Heart left ventricle (tissue), 16 donors: ENCODE measurements around the gene SERPINC1. TPM values are rescaled to one million over a fixed set of nuclear protein-coding genes. Genes with fewer than 3 reads are reported as not detected.
A peak's percentile ranks its signal among the peaks of the same experiment; 100 is the strongest.

Source experiments
- ATAC-seq, 4 donors: fragments of 200-7000 bp; cut with Tn5 transposase; one replicate each; pipeline ENCODE4 v1.9.1; 2020 to 2022; ENCODE audit warnings: moderate library complexity in 4 of 4, mild to moderate bottlenecking in 3 of 4, moderate number of reproducible peaks in 1 of 4
- DNase-seq, 5 donors: peaks; one replicate each; pipeline ENCODE4 v3.0.0-alpha.2; 2020
- H3K27ac ChIP-seq, 12 donors: fragments of 200-600 bp; sonication (generic) in 4 of 12; one replicate each; pipeline versions ENCODE4 v1.5.0 to v1.8.0; 2016 to 2022; ENCODE audit warnings: mild to moderate bottlenecking in 2 of 12
- H3K27me3 ChIP-seq, 9 donors: fragments of 200-600 bp; sonication (generic) in 2 of 9; one replicate each; pipeline versions ENCODE4 v1.5.1 to v1.8.0; 2016 to 2022; ENCODE audit warnings: mild to moderate bottlenecking in 3 of 9
- H3K36me3 ChIP-seq, 9 donors: fragments of 200-600 bp; sonication (generic) in 2 of 9; one replicate each; pipeline versions ENCODE4 v1.5.0 to v1.8.0; 2018 to 2022; ENCODE audit warnings: mild to moderate bottlenecking in 2 of 9
- H3K4me1 ChIP-seq, 12 donors: fragments of 200-600 bp; sonication (generic) in 4 of 12; one replicate each; pipeline versions ENCODE4 v1.5.0 to v1.8.0; 2016 to 2022; ENCODE audit warnings: mild to moderate bottlenecking in 3 of 12
- H3K4me3 ChIP-seq, 12 donors: fragments of 200-600 bp; sonication (generic) in 4 of 12; one replicate each; pipeline versions ENCODE4 v1.5.0 to v1.8.0; 2017 to 2022; ENCODE audit warnings: mild to moderate bottlenecking in 9 of 12, moderate library complexity in 4 of 12
- H3K9me3 ChIP-seq, 12 donors: fragments of 200-600 bp; sonication (generic) in 4 of 12; one replicate each; pipeline versions ENCODE4 v1.5.0 to v1.8.0; 2016 to 2022; ENCODE audit warnings: mild to moderate bottlenecking in 1 of 12
- CTCF ChIP-seq, 12 donors: fragments of 200-600 bp; sonication (generic) in 4 of 12; IDR thresholded peaks; one replicate each; pipeline versions ENCODE4 v1.5.0 to v1.8.0; 2018 to 2022; ENCODE audit warnings: antibody characterized with exemption in 12 of 12, mild to moderate bottlenecking in 5 of 12
- POLR2A ChIP-seq, 2 donors: fragments of 450-650 bp; IDR thresholded peaks; one replicate each; pipeline ENCODE4 v1.6.1; 2017; ENCODE audit warnings: antibody characterized with exemption in 2 of 2, mild to moderate bottlenecking in 2 of 2, moderate library complexity in 2 of 2
- WGBS, 4 donors: extraction: QIAGEN DNeasy Blood & Tissue Kit in 2 of 4; methylation state at CpG; one replicate each; pipeline versions ENCODE4 v1.1.5 to v1.1.7; 2013 to 2018; 5-methylcytosine and 5-hydroxymethylcytosine counted together
- intact Hi-C, 10 donors: fragments of 100-400 bp; cut with DNase I; formaldehyde crosslinking; loops; one replicate each; pipeline versions ENCODE4 v1.11.1 to v1.14.2; 2022
- polyA plus RNA-seq, 2 donors: library from polyadenylated mRNA; stranded (reverse); fragments of 200-250 nt; gene quantifications; one replicate each; pipeline ENCODE4 v1.2.3, GENCODE V29; 2013
- total RNA-seq, 9 donors: library from RNA; depleted of rRNA in 2 of 9; stranded (reverse); fragments of >200 nt in 2 of 9; fragmentation: NEBNext Ultra II Directional in 3 of 9; extraction: Animal tissue kit (Norgen Biotek cat#: 25700) in 3 of 9; gene quantifications; one replicate each; pipeline versions ENCODE4 v1.1.0 to v1.2.4, GENCODE V29; 2016 to 2023
- donor health status: ischemic (EF 13 %, LVEDD 7.1; RV severe dilation, severe dysfunction).
- donor health status: healthy with polysubstance abuse.
- donor health status: DM: no; HTN: yes; CAD: no.
- donor health status: DM: no; HTN: no; CAD: no.
- donor health status: ischemic (EF 25% LVEDD 6.9; RV normal size, moderate dysfunction).
- donor health status: ischemic (EF 25% LVEDD 5.7; RV mildly dilated, moderate dysfunction).
- donor health status: healthy.
- donor health status: DM: yes; HTN: yes; CAD: no.
- donor health status: ischemic (EF 35%, LVEDD 5.7; RV mildly dilated, moderate dysfunction).
- donor health status: nonischemic (EF 11% LVEDD 7.7; RV severe dilation, severe dysfunction).
- donor health status: DM: yes; HTN: yes; CAD: no.
- donor health status: PGD.
- donor health status: ischemic (EF 29% LVEDD 5.4; RV normal size, mild dysfunction).
- donor health status: nonischemic (EF 23%, LVEDD 6.1; RV moderate dilation, normal function).

SERPINC1 gene
- total and polyA plus RNA-seq, 11 donors = 0.15 to 0.33 (median 0.30) TPM; not detected in 8

GRCh38 chr1:173915596-173915995 lies 1.5 kb downstream of the SERPINC1 start:
- ATAC-seq (no peak), DNase-seq (no peak)
- TF ChIP-seq CTCF (IDR thresholded peaks at IDR 0.05) (no peak), POLR2A (IDR thresholded peaks at IDR 0.05) (no peak)
- H3K4me1 ChIP-seq = no peaks in the 10 kb centered on the region
- 85 to 87% (median 86%) methylated on average over 2 of the region's 2 CpGs for WGBS, 4 donors
- intact Hi-C loops = no loop called here
- H3K27ac ChIP-seq = no peak overlapping the region
- no peaks in the 10 kb centered on the region for H3K27me3 ChIP-seq
- H3K9me3 ChIP-seq = no peaks in the 10 kb centered on the region
- H3K4me3 ChIP-seq = no peak overlapping the region
- no peaks in the 10 kb centered on the region for H3K36me3 ChIP-seq

- no peak overlapping the region for H3K4me3 ChIP-seq
- no peaks in the 10 kb centered on the region for H3K27me3 ChIP-seq
- H3K27ac ChIP-seq = no peak overlapping the region
- DNase-seq (no peak), ATAC-seq (no peak)
- intact Hi-C loops = no loop called here
- H3K36me3 ChIP-seq = peaks cover 0 to 3% (median 0%) of the 10 kb centered on the region in 9 donors
- WGBS, 4 donors = 82 to 85% (median 83%) methylated on average over 13 of the region's 13 CpGs
- TF ChIP-seq POLR2A (IDR thresholded peaks at IDR 0.05) (no peak), CTCF (IDR thresholded peaks at IDR 0.05) (peak in 9 of 12 donors; percentile 17 to 42 (median 32))
- H3K9me3 ChIP-seq = no peaks in the 10 kb centered on the region
- no peaks in the 10 kb centered on the region for H3K4me1 ChIP-seq
These were observed 2.7 kb downstream of the SERPINC1 start for GRCh38 chr1:173914366-173914871.

GRCh38 chr1:173913111-173913510 lies 4.0 kb downstream of the SERPINC1 start:
- Histone ChIP-seq H3K4me3 (no peak overlapping the region), H3K27me3 (no peaks in the 10 kb centered on the region), H3K4me1 (no peaks in the 10 kb centered on the region), H3K27ac (no peak overlapping the region), H3K9me3 (no peaks in the 10 kb centered on the region), H3K36me3 (peaks cover 0 to 3% (median 0%) of the 10 kb centered on the region in 9 donors)
- intact Hi-C loops = no loop called here
- no peak for TF ChIP-seq POLR2A (IDR thresholded peaks at IDR 0.05)
- TF ChIP-seq CTCF (IDR thresholded peaks at IDR 0.05) = no peak
- WGBS, 4 donors = 91 to 100% (median 94%) methylated on average over 3 of the region's 3 CpGs
- DNase-seq (no peak), ATAC-seq (no peak)

GRCh38 chr1:173903827-173904531 lies 13.1 kb downstream of the SERPINC1 start:
- Histone ChIP-seq H3K36me3 (no peaks in the 10 kb centered on the region), H3K9me3 (no peaks in the 10 kb centered on the region), H3K27ac (no peak overlapping the region), H3K4me1 (peaks cover 0 to 6% (median 0%) of the 10 kb centered on the region in 12 donors), H3K27me3 (no peaks in the 10 kb centered on the region), H3K4me3 (no peak overlapping the region)
- intact Hi-C loops = no loop called here
- WGBS, 4 donors = 88 to 91% (median 90%) methylated on average over 6 of the region's 6 CpGs
- no peak for TF ChIP-seq CTCF (IDR thresholded peaks at IDR 0.05)
- TF ChIP-seq POLR2A (IDR thresholded peaks at IDR 0.05) = no peak
- ATAC-seq = no peak
- no peak for DNase-seq
